AML-193 (cell line): Measurements from ENCODE around the gene HNF1B.
"Not testable (repeated sequence)": the region's sequence is repeated elsewhere in the genome, so short reads cannot be mapped to it uniquely, and the experiment has no call there.

ENCODE experiments used
- DNase-seq, 2 experiments: peaks; one replicate each; lab custom pipeline; 2025; lab: John Stamatoyannopoulos, UW

HNF1B gene

DNA sequence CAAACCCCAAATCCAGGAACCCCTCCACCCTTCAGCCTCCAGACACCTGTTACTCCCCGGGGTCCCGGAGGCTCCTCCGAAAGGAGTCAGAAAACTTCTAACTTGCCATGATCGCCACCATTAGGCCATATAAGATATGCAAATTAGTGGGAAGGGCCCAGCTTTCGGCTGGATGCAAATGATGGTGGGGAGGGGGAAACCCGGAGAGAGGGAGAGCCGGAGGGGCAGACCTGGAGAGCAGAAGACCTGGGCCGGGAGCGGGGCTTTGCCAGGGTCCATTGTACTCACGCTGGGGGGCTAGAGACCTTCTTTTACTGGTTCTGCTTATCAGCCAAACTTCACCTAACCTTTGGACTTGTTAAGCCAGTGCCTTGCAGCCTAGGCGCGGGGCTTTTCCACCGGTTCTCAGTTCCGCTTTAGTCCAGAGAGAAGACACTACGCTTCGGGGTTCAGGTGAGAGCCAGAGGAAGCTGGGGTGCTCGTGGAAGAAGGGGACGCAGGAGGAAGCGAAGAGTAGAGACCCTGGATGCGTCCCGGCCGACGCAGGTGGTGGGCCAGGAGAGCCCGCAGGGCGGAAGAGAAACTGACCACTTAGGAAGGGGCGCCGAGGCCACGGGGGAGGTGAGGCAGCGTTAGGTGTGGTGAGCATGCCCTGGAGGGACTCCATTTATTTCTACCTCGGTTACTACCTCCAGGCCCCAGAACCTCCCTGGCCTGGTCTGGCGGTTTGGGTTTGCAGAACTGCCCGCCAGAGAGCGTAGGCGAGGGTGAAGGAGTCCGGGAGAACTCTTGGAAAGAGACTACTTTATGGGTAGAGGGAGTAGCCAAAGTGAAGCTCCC, at the start of gene HNF1B:
HNF1B (minus strand) TSS at position 99 of the 840 bp plus-strand sequence. CDS start 175 bp downstream, outside the sequence.
- DNase-seq = no peak

DNA sequence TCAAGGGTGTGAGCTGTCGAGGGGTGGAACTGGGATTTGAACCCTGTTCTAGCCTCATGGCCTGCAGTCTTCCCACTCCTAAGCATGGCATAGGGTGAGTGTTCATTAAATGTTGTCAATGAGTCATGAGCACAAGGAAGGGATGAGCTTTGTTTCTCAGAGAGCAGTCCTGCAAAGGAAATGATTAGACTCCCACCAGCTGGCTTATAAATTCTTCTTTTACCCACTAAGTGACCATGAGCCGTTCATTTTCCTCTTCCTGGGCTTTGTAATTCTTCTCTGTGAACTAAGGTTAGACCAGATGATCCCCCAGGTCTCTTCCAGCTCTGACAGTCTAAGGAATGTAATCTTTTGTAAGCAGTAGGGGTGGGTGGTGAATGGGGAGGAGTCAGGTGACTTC, 47.9 kb upstream of the HNF1B start:
- DNase-seq = no peak

DNA sequence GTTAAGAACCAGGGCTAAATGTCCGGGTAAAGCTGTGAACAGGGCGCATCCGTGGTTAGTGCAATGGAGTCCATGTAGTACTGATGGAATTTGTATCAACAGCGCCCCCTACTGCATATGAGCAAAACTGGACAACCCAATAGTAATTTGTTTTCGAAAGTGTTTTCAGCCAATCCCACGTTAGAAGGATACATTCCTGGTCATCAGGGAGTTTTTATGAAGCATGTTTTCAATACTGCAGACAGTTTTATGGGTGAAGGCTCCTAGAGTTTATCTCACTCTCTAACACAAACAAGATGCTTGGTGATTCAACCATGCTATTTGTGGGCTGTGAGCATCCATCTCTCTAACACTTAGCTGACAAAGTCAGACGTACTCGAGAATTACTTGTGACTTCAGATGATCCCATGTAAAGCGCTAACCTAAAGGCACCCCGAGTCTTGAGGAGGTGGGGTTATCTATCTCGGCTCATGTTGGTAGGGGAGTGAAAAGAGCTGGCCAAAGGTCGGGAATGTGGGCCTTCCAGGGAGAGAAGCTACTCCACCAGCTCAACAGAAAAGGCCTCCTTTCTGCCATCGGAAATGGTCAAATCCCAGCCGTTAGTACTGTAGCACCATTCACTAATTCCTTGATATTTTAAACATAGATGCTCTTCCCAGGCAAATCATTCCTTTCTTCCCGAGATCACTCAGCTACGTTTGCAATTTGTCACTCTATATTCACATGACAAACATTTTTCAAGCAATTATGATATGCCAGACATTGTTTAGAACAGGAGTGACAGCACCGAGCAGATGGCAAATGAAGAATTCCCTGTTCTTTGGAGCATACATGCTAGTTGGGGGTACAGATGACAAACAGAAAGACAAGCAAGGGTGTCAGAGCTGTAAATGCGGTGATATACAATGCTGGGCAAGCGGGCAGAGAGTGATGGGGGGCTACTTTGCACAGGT, 46.9 kb upstream of the HNF1B start:
- DNase-seq = peak; percentile 70 to 72

GRCh38 chr17:37789771-37790541, 45.1 kb upstream of the HNF1B start:
- no peak for DNase-seq

DNA sequence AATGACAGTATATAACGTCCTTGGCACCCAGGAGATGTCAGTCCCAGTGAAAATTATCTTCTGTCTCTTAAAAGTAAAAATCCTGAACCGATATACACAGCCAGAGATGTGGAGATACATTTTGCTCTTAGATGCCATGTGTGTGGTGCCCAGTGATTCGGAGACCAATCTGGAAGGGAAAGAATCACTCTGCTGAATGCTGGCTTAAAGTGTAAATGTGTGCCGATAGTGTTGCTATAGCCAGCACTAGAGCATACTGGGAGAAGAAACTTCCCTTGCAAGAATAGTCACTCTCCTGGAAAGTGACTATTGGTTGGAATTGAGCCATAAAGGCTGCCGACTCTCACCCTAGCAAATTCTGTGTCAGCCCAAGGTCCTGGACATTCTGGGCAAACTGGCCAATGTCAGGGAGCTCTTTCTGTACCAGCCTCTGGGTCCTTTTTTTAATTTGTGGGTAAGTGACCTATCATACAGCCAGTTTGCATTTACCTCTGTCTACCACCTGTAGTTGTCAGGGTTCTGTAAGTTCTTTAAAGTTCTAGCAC, 44.2 kb upstream of the HNF1B start:
- DNase-seq = no peak

DNA sequence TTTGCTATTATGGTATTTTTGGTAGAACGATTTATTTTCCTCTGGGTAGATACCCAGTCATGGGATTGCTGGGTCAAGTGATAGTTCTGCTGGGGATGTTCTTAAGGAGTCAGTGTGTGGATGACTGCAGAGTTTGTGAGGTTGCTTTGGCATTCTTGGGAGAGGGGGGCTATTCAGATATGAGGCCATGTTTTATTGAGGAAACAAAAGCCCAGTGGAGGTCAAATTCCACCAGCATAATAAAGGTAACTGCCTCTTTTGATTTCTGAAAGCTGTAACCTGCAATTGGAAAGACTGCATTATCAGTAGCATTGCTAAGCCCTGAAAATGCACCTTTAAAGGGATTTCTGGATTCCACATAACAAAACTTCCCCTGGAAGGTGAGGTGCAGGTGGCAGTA, 43.7 kb upstream of the HNF1B start:
- DNase-seq = no peak

- DNase-seq = no peak
These were observed 42.3 kb upstream of the HNF1B start for GRCh38 chr17:37787055-37787757.

- no peak for DNase-seq
These were observed 41.6 kb upstream of the HNF1B start for GRCh38 chr17:37786481-37786880.

DNA sequence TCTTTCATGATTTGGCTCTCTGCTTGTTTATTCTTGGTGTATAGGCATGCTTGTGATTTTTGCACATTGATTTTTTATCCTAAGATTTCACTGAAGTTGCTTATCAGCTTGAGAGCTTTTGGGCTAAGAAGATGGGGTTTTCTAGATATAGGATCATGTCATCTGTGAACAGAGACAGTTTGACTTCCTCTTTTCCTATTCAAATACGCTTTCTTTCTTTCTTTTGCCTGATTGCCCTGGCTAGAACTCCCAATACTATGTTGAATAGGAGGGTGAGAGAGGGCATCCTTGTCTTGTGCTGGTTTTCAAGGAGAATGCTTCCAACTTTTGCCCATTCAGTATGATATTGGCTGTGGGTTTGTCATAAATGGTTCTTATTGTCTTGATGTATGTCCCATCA, 37.6 kb upstream of the HNF1B start:
- DNase-seq = not testable (repeated sequence)

DNA sequence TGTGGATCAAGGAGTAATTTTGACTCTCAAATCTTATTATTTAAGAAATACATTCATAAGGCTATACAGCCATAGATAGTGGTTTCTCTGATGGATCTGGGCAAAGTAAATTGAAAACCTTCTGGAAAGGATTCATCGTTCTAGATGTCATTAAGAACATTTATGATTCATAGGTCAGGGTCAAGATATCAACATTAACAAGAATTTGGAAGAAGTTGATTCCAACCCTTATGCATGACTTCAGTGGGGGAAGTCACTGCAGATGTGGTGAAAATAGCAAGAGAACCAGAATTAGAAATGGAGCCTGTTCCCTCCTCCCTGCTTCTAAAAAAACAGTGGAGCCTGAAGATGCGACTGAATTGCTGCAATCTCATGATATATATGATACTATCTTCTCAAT, 36.6 kb upstream of the HNF1B start:
- no peak for DNase-seq

GRCh38 chr17:37779554-37779953, 34.7 kb upstream of the HNF1B start:
- no peak for DNase-seq

- DNase-seq = no peak
These were observed 29.6 kb upstream of the HNF1B start for GRCh38 chr17:37774504-37774903.

- no peak for DNase-seq
These were observed 28.1 kb upstream of the HNF1B start for GRCh38 chr17:37772982-37773381.

- peak; percentile 30 to 45 for DNase-seq
These were observed 26.0 kb upstream of the HNF1B start for GRCh38 chr17:37770631-37771518.

DNA sequence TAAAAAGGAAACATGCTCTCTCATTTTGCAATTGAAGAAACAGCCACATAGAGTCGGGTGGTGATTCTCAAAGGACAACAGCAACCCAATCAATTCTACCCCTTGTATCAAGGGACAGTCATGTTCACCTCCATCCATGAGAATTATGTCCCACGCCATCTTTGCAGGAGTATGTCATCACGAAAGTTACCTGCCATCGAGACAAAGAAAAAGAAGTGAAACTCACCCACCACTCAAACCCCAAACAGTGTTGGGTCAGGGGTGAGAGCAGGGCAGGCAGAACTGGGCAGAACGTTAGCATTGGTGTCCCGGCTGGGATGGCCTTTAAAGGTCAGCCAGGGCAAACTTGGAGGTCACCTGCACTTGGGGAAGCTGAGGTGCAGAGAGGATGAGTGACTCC, 24.2 kb upstream of the HNF1B start:
- no peak for DNase-seq

DNA sequence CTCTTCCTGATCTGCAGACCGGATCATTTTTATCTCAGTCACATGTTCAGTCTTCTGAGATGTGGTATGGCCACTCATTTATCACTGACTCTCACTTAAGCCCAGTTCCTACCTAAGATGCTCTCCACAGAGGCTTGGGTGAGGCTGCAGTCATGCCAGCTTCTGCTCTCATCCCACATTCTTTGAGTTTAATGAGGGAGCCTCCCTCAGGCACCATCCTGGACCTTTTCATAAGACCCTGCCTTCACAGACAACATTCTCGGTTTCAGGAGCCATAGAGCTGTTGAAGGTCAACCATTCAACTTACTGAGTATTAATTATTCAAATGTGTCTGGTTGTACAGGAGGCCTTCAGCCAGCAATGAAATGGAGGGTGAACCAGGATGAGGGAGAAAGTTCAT, 23.6 kb upstream of the HNF1B start:
- no peak for DNase-seq

- DNase-seq = peak; percentile 41 to 48
These were observed 22.1 kb upstream of the HNF1B start for GRCh38 chr17:37766971-37767370.

- DNase-seq = no peak
These were observed 19.5 kb upstream of the HNF1B start for GRCh38 chr17:37764383-37764782.

DNA sequence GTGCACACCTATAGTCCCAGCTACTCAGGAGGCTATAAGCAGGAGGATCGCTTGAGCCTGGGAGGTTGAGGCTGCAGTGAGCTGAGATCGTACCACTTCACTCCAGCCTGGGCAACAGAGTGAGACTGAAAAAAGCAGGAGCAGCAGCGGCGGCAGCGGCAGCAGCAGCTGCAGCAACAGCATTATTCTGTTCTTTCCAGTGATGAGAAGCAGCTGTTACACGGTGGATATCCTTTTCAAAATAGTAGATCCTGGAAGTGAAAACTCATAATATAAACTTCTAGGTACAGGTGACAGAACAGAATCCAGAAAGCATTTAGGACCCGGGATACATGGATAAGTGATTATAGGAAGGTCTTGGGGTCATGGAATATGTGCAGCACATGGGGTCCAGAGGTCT, 17.8 kb upstream of the HNF1B start:
- no peak for DNase-seq

DNA sequence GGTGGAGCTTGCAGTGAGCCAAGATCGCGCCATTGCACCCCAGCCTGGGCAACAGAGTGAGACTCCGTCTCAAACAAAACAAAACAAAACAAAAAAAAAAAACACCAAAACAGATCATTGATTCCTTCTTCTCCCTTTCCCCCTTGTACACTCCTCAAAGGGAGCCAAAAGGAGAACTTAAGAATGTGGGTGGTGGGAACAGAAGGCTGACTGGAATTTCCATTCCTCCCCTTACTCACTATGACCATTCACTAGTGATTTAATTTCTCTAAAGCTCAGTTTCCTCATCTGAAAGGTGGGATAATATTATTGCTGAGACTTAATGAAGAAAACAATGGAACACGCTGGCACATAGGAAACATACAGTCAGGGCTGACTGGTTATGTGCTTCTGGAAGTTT, 17.1 kb upstream of the HNF1B start:
- no peak for DNase-seq
